ENCODE data around the gene CORO2A. TPM values are rescaled to one million over a fixed set of nuclear protein-coding genes. Genes with fewer than 3 reads are reported as not detected.

Gene CORO2A
- total RNA-seq, 2 experiments from 2014 or later = 6.8 to 8.5 TPM

DNA sequence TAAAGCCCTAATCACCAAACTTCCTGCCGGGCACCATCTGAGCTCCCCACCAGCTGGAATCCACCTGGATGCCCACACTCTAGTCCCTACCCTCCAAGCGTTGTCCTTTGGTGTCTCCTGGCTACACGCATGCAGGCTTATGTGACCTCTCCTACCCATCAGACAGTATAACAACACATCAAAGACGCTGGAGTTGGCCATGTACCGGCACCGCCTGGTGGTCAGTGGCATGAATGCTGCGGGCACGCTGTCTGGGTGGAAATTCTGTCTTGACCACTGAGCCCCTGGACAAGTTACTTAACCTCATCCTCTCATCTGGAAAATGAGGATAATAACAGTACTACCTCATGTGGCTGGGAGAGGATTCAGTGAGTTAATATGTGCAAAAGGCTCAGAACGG lies 23.4 kb upstream of the CORO2A start:
- ATAC-seq (ENCODE audit: poor library complexity) (peak; percentile 48), DNase-seq (peak in 7 of 14 experiments; percentile 10 to 41 (median 27))
- no peaks in the 10 kb centered on the region for H3K27me3 Mint-ChIP-seq
- Histone ChIP-seq H3K9me3 (ENCODE audit: control insufficient read depth in 1 of 2, insufficient read depth in 1 of 2, low read length in 2 of 2) (no peaks in the 10 kb centered on the region), H3K36me3 (ENCODE audit: insufficient read depth, low read length) (peaks cover 39% of the 10 kb centered on the region), H3K4me1 (ENCODE audit: insufficient read depth, low read length) (no peaks in the 10 kb centered on the region), H3K27me3 (ENCODE audit: control insufficient read depth in 1 of 2, insufficient read depth in 2 of 2, low read length in 2 of 2) (no peaks in the 10 kb centered on the region), H3K4me3 (ENCODE audit: low read length) (no peak overlapping the region), H3K27ac (ENCODE audit: low read depth in 1 of 2, low read length in 2 of 2) (no peak overlapping the region)
- H3K36me3 Mint-ChIP-seq (ENCODE audit: low read depth) = peaks cover 64% of the 10 kb centered on the region
- intact Hi-C loops (cut with DNase I, micrococcal nuclease) = no loop called here
- H3K9me3 Mint-ChIP-seq = no peaks in the 10 kb centered on the region
- TF ChIP-seq, protein P1, sequence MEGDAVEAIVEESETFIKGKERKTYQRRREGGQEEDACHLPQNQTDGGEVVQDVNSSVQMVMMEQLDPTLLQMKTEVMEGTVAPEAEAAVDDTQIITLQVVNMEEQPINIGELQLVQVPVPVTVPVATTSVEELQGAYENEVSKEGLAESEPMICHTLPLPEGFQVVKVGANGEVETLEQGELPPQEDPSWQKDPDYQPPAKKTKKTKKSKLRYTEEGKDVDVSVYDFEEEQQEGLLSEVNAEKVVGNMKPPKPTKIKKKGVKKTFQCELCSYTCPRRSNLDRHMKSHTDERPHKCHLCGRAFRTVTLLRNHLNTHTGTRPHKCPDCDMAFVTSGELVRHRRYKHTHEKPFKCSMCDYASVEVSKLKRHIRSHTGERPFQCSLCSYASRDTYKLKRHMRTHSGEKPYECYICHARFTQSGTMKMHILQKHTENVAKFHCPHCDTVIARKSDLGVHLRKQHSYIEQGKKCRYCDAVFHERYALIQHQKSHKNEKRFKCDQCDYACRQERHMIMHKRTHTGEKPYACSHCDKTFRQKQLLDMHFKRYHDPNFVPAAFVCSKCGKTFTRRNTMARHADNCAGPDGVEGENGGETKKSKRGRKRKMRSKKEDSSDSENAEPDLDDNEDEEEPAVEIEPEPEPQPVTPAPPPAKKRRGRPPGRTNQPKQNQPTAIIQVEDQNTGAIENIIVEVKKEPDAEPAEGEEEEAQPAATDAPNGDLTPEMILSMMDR (IDR thresholded peaks at IDR 0.05) = no peak
- CTCF ChIA-PET = interaction anchor here (1.4 kb wide), 1 partner anchor 11 kb away, joined by 6 read pairs; no protein-coding TSS in a partner anchor
- POLR2A ChIA-PET = no interaction called here
- no peaks in the 10 kb centered on the region for H3K4me1 Mint-ChIP-seq (ENCODE audit: low read depth)
- no peak overlapping the region for H3K4me3 Mint-ChIP-seq
- no peak overlapping the region for H3K27ac Mint-ChIP-seq

- Mint-ChIP-seq H3K27ac (no peak overlapping the region), H3K9me3 (no peaks in the 10 kb centered on the region), H3K36me3 (ENCODE audit: low read depth) (peaks cover 61% of the 10 kb centered on the region), H3K27me3 (no peaks in the 10 kb centered on the region), H3K4me3 (no peak overlapping the region), H3K4me1 (ENCODE audit: low read depth) (no peaks in the 10 kb centered on the region)
- TF ChIP-seq, protein P1 (IDR thresholded peaks at IDR 0.05) = no peak
- POLR2A ChIA-PET = no interaction called here
- peaks cover 39% of the 10 kb centered on the region for H3K36me3 ChIP-seq (ENCODE audit: insufficient read depth, low read length)
- no peaks in the 10 kb centered on the region for H3K9me3 ChIP-seq (ENCODE audit: control insufficient read depth in 1 of 2, insufficient read depth in 1 of 2, low read length in 2 of 2)
- no peak overlapping the region for H3K4me3 ChIP-seq (ENCODE audit: low read length)
- no peak for DNase-seq
- no peaks in the 10 kb centered on the region for H3K27me3 ChIP-seq (ENCODE audit: control insufficient read depth in 1 of 2, insufficient read depth in 2 of 2, low read length in 2 of 2)
- no peak for ATAC-seq (ENCODE audit: poor library complexity)
- CTCF ChIA-PET = interaction anchor here (1.4 kb wide), 1 partner anchor 10 kb away, joined by 6 read pairs; no protein-coding TSS in a partner anchor
- no peak overlapping the region for H3K27ac ChIP-seq (ENCODE audit: low read depth in 1 of 2, low read length in 2 of 2)
- H3K4me1 ChIP-seq (ENCODE audit: insufficient read depth, low read length) = no peaks in the 10 kb centered on the region
- intact Hi-C loops (cut with DNase I, micrococcal nuclease) = no loop called here
Observed at GRCh38 chr9:98215271-98215670, 22.8 kb upstream of the CORO2A start.

DNA sequence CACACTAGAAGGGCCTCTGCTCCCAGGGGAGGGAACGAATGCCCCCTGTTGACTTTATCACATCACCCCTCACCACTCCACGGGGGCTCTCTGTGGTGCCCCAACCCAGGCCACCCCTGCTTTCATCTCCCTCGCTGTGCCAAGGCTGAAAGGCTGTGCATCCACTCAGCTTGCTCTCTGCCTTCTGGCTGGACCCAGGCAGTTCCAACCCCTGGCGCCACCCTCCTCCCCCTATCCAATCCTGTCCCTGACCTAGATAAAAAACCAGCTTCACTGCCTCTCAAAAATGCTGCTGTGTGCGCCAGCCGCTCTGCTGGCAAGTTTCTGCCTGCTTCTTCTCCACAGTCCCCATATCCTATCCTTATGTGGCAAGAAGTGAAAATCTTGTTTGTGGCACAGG lies 22.4 kb upstream of the CORO2A start:
- intact Hi-C loops (cut with DNase I, micrococcal nuclease) = no loop called here
- Mint-ChIP-seq H3K27ac (no peak overlapping the region), H3K4me3 (no peak overlapping the region), H3K4me1 (ENCODE audit: low read depth) (no peaks in the 10 kb centered on the region), H3K27me3 (no peaks in the 10 kb centered on the region), H3K9me3 (no peaks in the 10 kb centered on the region), H3K36me3 (ENCODE audit: low read depth) (peaks cover 56% of the 10 kb centered on the region)
- no peak overlapping the region for H3K4me3 ChIP-seq (ENCODE audit: low read length)
- H3K9me3 ChIP-seq (ENCODE audit: control insufficient read depth in 1 of 2, insufficient read depth in 1 of 2, low read length in 2 of 2) = no peaks in the 10 kb centered on the region
- no peaks in the 10 kb centered on the region for H3K4me1 ChIP-seq (ENCODE audit: insufficient read depth, low read length)
- H3K27me3 ChIP-seq (ENCODE audit: control insufficient read depth in 1 of 2, insufficient read depth in 2 of 2, low read length in 2 of 2) = no peaks in the 10 kb centered on the region
- no peak overlapping the region for H3K27ac ChIP-seq (ENCODE audit: low read depth in 1 of 2, low read length in 2 of 2)
- H3K36me3 ChIP-seq (ENCODE audit: insufficient read depth, low read length) = peaks cover 37% of the 10 kb centered on the region
- ChIA-PET POLR2A (no interaction called here), CTCF (interaction anchor here (1.4 kb wide), 1 partner anchor 10 kb away, joined by 6 read pairs; no protein-coding TSS in a partner anchor)
- DNase-seq = no peak
- TF ChIP-seq, protein P1 (IDR thresholded peaks at IDR 0.05) = no peak
- no peak for ATAC-seq (ENCODE audit: poor library complexity)
